CD14-positive monocyte (primary cell): ENCODE results near the gene UTRN. TPM values are rescaled to one million over a fixed set of nuclear protein-coding genes. Genes with fewer than 3 reads are reported as not detected.

Experiments used
- DNase-seq, 3 donors: peaks; one replicate each; pipeline ENCODE4 v3.0.0-alpha.2; 2011 to 2022
- H2AFZ ChIP-seq: 2 replicates; pipeline ENCODE4 v1.6.0; 2012; ENCODE audit warnings: mild to moderate bottlenecking, low read depth, low read length, inconsistent platforms; ENCODE audit not compliant: insufficient read depth, poor library complexity, severe bottlenecking
- H3K27ac ChIP-seq, 2 donors: 1 replicate in 1 of 2; 2 replicates in 1 of 2; pipeline ENCODE4 v1.5.1; 2012 to 2013; ENCODE audit warnings: low read length in 2 of 2, control low read depth in 1 of 2, inconsistent platforms in 1 of 2, low read depth in 1 of 2, mild to moderate bottlenecking in 1 of 2
- H3K27me3 ChIP-seq, 2 donors: one replicate each; pipeline versions ENCODE4 v1.6.0 to v1.6.1; 2011 to 2013; ENCODE audit warnings: low read length in 2 of 2; ENCODE audit not compliant: control insufficient read depth in 2 of 2, insufficient read depth in 2 of 2
- H3K36me3 ChIP-seq, 2 donors: replicated peaks in 1 of 2; 1 replicate in 1 of 2; 2 replicates in 1 of 2; pipeline versions ENCODE4 v1.5.1 to v1.6.1; 2012 to 2013; ENCODE audit warnings: low read length in 2 of 2, control low read depth in 1 of 2, inconsistent platforms in 1 of 2, mild to moderate bottlenecking in 1 of 2; ENCODE audit not compliant: insufficient read depth in 2 of 2, control insufficient read depth in 1 of 2
- H3K4me1 ChIP-seq, 2 donors: 1 replicate in 1 of 2; 2 replicates in 1 of 2; pipeline versions ENCODE4 v1.5.1 to v1.6.1; 2012 to 2013; ENCODE audit warnings: low read length in 2 of 2, control low read depth in 1 of 2, inconsistent platforms in 1 of 2, mild to moderate bottlenecking in 1 of 2, moderate library complexity in 1 of 2; ENCODE audit not compliant: insufficient read depth in 2 of 2, control insufficient read depth in 1 of 2
- H3K4me2 ChIP-seq: replicated peaks from 2 replicates; pipeline ENCODE3; 2012; ENCODE audit warnings: low read length, moderate library complexity, mild to moderate bottlenecking; ENCODE audit not compliant: poor library complexity, severe bottlenecking; ENCODE audit errors: extremely low read depth
- H3K4me3 ChIP-seq, 3 experiments: fragments of 200-600 bp in 1 of 3; sonication (generic) in 1 of 3; replicated peaks in 1 of 3; 1 replicate in 2 of 3; 2 replicates in 1 of 3; pipeline ENCODE4 v1.5.1; 2011 to 2013; ENCODE audit warnings: low read length in 3 of 3, mild to moderate bottlenecking in 3 of 3, control low read depth in 2 of 3, low read depth in 2 of 3, inconsistent platforms in 1 of 3, moderate library complexity in 1 of 3
- H3K79me2 ChIP-seq: 2 replicates; pipeline ENCODE4 v1.6.0; 2012; ENCODE audit warnings: mild to moderate bottlenecking, control low read depth, inconsistent platforms, low read length, moderate library complexity; ENCODE audit not compliant: insufficient read depth
- H3K9ac ChIP-seq: 2 replicates; pipeline ENCODE4 v1.6.0; 2017; ENCODE audit warnings: low read length, mild to moderate bottlenecking; ENCODE audit not compliant: insufficient read depth, poor library complexity, severe bottlenecking
- H3K9me3 ChIP-seq, 2 donors: replicated peaks in 1 of 2; 1 replicate in 1 of 2; 2 replicates in 1 of 2; pipeline versions ENCODE4 v1.5.1 to v1.6.1; 2012 to 2013; ENCODE audit warnings: low read length in 2 of 2, control low read depth in 1 of 2; ENCODE audit not compliant: control insufficient read depth in 1 of 2, insufficient read depth in 1 of 2
- H4K20me1 ChIP-seq: 2 replicates; pipeline ENCODE4 v1.6.0; 2012; ENCODE audit warnings: mild to moderate bottlenecking, low read length, control low read depth, moderate library complexity; ENCODE audit not compliant: insufficient read depth
- H3K27ac Mint-ChIP-seq, 7 donors: one replicate each; pipeline ENCODE4 v1.8.0; 2020; ENCODE audit warnings: mild to moderate bottlenecking in 7 of 7, mixed read lengths in 7 of 7, moderate library complexity in 6 of 7, inconsistent platforms in 2 of 7
- H3K27me3 Mint-ChIP-seq, 3 donors: one replicate each; pipeline ENCODE4 v1.8.0; 2021 to 2022; ENCODE audit warnings: low read depth in 3 of 3, mild to moderate bottlenecking in 3 of 3, mixed read lengths in 3 of 3, moderate library complexity in 3 of 3, inconsistent platforms in 1 of 3
- H3K36me3 Mint-ChIP-seq, 2 donors: one replicate each; pipeline ENCODE4 v1.8.0; 2020; ENCODE audit warnings: mixed read lengths in 2 of 2, inconsistent platforms in 1 of 2, mild to moderate bottlenecking in 1 of 2
- H3K4me1 Mint-ChIP-seq: one replicate; pipeline ENCODE4 v1.8.0; 2020; ENCODE audit warnings: mild to moderate bottlenecking, mixed read lengths
- H3K4me3 Mint-ChIP-seq, 2 donors: one replicate each; pipeline ENCODE4 v1.8.0; 2020; ENCODE audit warnings: mild to moderate bottlenecking in 2 of 2, mixed read lengths in 2 of 2, moderate library complexity in 1 of 2
- H3K9me3 Mint-ChIP-seq, 7 donors: one replicate each; pipeline ENCODE4 v1.8.0; 2020 to 2022; ENCODE audit warnings: mixed read lengths in 7 of 7, mild to moderate bottlenecking in 6 of 7, moderate library complexity in 6 of 7, inconsistent platforms in 2 of 7
- WGBS: methylation state at CpG from one replicate; pipeline ENCODE4 v1.1.5; 2013; ENCODE audit warnings: missing lambda C conversion rate; ENCODE audit not compliant: insufficient coverage; 5-methylcytosine and 5-hydroxymethylcytosine counted together
- intact Hi-C, 2 donors: fragments of 100-400 bp; cut with micrococcal nuclease; formaldehyde crosslinking; loops; one replicate each; pipeline versions ENCODE4 v1.15.0 to v1.15.1; 2023
- polyA plus RNA-seq, 3 donors: library from polyadenylated mRNA; depleted of rRNA in 1 of 3; unstranded in 2 of 3; stranded (reverse) in 1 of 3; fragments of 300-500 nt in 2 of 3; fragments of >200 nt in 1 of 3; fragmentation: Illumina TruSeq in 2 of 3; gene quantifications; 1 replicate in 2 of 3; 2 replicates in 1 of 3; pipeline ENCODE4 v1.2.3, GENCODE V29; 2012 to 2021
- TF ChIP-seq, protein P1 (sequence below): fragments of 200-600 bp; IDR thresholded peaks from one replicate; pipeline ENCODE4 v1.8.0; 2022; ENCODE audit warnings: antibody characterized with exemption, mild to moderate bottlenecking

UTRN gene
- polyA plus RNA-seq, 3 donors = 21.8 to 106 (median 66.1) TPM

DNA sequence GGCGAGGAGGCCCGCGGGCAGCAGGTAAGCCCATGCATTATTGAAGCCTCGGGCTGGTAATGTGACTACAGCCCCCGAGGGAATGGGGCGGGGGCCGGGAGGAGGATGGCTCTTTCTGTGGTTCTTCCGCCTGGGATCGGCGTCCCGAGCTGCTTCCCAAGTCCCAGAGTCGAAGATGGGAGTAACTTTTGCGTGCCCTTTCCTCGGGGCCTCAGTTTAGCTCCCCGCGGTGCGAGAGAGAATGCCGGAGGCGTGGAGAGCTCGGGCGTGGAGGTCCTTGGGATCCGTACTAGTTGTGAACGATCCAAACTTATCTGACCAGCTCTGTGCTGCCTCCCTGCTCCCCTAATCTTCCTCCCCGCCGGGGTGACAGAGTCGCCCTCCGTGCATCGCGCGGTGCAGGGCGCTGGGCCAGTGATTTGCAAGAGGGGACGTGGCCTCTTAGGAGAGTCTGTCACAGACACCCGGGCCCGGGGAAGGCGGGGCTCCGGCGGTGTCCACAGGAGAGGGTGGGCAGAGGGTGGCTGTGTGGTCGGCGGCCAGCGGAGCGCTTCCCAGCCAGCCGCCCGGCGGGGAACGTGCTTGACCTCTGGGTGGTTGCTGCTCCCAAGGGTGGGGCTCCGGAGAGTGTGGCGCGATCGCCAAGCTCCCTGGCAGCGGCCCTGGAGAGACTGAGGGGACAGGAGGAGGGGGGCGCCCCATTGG is 815 bp downstream of the UTRN start:
- Histone ChIP-seq H3K27me3 (no peaks in the 10 kb centered on the region), H3K4me2 (peak overlapping the region; percentile 90), H3K9ac (peak overlapping the region; percentile 87), H3K4me1 (peaks cover 12 to 20% of the 10 kb centered on the region in 2 donors), H3K27ac (peak overlapping the region; percentile 87 to 92), H2AFZ (peak overlapping the region; percentile 95), H3K36me3 (no peaks in the 10 kb centered on the region), H3K4me3 (peak overlapping the region; percentile 65 to 96 (median 87)), H3K79me2 (peaks cover 58% of the 10 kb centered on the region), H3K9me3 (no peaks in the 10 kb centered on the region), H4K20me1 (peaks cover 52% of the 10 kb centered on the region)
- TF ChIP-seq, protein P1, sequence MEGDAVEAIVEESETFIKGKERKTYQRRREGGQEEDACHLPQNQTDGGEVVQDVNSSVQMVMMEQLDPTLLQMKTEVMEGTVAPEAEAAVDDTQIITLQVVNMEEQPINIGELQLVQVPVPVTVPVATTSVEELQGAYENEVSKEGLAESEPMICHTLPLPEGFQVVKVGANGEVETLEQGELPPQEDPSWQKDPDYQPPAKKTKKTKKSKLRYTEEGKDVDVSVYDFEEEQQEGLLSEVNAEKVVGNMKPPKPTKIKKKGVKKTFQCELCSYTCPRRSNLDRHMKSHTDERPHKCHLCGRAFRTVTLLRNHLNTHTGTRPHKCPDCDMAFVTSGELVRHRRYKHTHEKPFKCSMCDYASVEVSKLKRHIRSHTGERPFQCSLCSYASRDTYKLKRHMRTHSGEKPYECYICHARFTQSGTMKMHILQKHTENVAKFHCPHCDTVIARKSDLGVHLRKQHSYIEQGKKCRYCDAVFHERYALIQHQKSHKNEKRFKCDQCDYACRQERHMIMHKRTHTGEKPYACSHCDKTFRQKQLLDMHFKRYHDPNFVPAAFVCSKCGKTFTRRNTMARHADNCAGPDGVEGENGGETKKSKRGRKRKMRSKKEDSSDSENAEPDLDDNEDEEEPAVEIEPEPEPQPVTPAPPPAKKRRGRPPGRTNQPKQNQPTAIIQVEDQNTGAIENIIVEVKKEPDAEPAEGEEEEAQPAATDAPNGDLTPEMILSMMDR = no peak
- WGBS = 0% methylated on average over 38 of the region's 51 CpGs
- DNase-seq = peak; percentile 21 to 37 (median 34)
- intact Hi-C loops = loop anchor here (5.0 to 10.0 kb wide), 4 partner anchors 76 to 191 kb away; partner anchors contain the start of gene SF3B5 (in 1 of the 2)
- Mint-ChIP-seq H3K27me3 (peaks cover 0 to 2% (median 0%) of the 10 kb centered on the region in 3 donors), H3K36me3 (peaks cover 8 to 21% of the 10 kb centered on the region in 2 donors), H3K9me3 (no peaks in the 10 kb centered on the region), H3K4me3 (peak overlapping the region; percentile 95 to 97), H3K27ac (peak overlapping the region; percentile 86 to 96 (median 93)), H3K4me1 (peaks cover 24% of the 10 kb centered on the region)

DNA sequence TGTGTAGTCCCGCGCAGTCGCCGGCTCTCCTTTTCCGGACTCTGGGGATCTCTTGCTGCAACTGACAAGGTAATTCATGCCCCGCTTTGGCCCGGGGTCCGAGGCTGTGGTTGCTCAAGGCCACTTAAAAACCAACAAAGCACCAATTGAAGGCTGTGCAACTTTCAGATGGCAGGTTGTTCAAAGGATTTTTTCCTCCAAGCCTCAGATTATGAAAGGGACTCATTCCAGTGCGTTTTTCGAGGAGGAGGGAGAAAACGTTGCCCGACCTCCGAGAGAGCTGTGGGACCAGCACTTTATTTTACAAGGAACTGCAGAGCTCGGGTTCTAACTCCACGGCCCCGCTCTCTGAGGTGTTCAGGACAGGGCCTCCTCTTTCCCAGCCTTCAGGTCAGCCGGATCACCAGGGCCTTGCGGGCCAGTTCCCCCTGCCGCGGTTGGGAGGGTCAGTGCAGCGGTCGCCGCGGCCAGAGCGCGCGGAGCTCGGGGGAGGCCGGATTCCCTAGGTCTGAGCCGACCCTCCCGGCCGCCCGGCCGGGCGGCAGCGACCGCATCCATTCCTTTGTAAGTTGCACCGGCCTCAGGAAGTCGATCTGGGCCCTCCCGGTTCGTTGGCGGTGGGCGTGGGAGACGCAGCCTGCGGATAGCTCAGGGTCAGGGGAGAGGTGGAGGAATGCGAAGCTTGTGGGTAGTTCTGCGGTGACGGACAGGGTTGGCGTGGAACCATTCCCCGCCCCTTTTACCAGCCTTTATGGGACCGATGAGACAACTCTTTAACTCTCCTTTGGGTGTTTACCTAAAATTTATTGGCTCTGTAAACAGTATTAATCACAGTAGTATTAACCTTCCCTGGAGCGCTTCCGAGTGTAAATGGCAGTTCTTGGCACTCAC is 1.6 kb downstream of the UTRN start:
- H3K79me2 ChIP-seq = peaks cover 66% of the 10 kb centered on the region
- WGBS = under 1% methylated on average over 37 of the region's 53 CpGs
- peak overlapping the region; percentile 65 to 96 (median 87) for H3K4me3 ChIP-seq
- H4K20me1 ChIP-seq = peaks cover 60% of the 10 kb centered on the region
- H3K27me3 ChIP-seq = no peaks in the 10 kb centered on the region
- Mint-ChIP-seq H3K27ac (peak overlapping the region; percentile 66 to 96 (median 93)), H3K27me3 (peaks cover 0 to 2% (median 0%) of the 10 kb centered on the region in 3 donors), H3K36me3 (peaks cover 14 to 25% of the 10 kb centered on the region in 2 donors), H3K4me3 (peak overlapping the region; percentile 95 to 97), H3K4me1 (peaks cover 27% of the 10 kb centered on the region), H3K9me3 (no peaks in the 10 kb centered on the region)
- H3K4me1 ChIP-seq = peaks cover 12 to 20% of the 10 kb centered on the region in 2 donors
- intact Hi-C loops = loop anchor here (5.0 to 10.0 kb wide), 4 partner anchors 76 to 192 kb away; partner anchors contain the start of gene SF3B5 (in 1 of the 2)
- peak overlapping the region; percentile 90 for H3K4me2 ChIP-seq
- peak overlapping the region; percentile 95 for H2AFZ ChIP-seq
- peak overlapping the region; percentile 87 for H3K9ac ChIP-seq
- peaks cover 0 to 2% of the 10 kb centered on the region in 2 donors for H3K36me3 ChIP-seq
- H3K27ac ChIP-seq = peak overlapping the region; percentile 87 to 92
- H3K9me3 ChIP-seq = no peaks in the 10 kb centered on the region
- TF ChIP-seq, protein P1 = no peak
- peak in 1 of 3 donors; percentile 16 for DNase-seq
